ENCODE data around the gene IP6K1.
A peak's percentile ranks its signal among the peaks of the same experiment; 100 is the strongest.
"Not testable (repeated sequence)": the region's sequence is repeated elsewhere in the genome, so short reads cannot be mapped to it uniquely, and the experiment has no call there.

IP6K1 gene

GRCh38 chr3:49705390-49705960 is 80.9 kb downstream of the IP6K1 start:
- no peak for DNase-seq

GRCh38 chr3:49704629-49705028 is 81.7 kb downstream of the IP6K1 start:
- no peak for DNase-seq

- no peak for DNase-seq
Observed at GRCh38 chr3:49703956-49704355, 82.4 kb downstream of the IP6K1 start.

GRCh38 chr3:49703443-49703927 is 82.9 kb downstream of the IP6K1 start:
- DNase-seq = peak; percentile 42

- DNase-seq = no peak
Observed at GRCh38 chr3:49702672-49703071, 83.7 kb downstream of the IP6K1 start.

GRCh38 chr3:49701388-49702077 is 84.8 kb downstream of the IP6K1 start:
- DNase-seq = no peak

- DNase-seq = no peak
Observed at GRCh38 chr3:49700453-49701128, 85.8 kb downstream of the IP6K1 start.

- DNase-seq = no peak
Observed at GRCh38 chr3:49700014-49700413, 86.3 kb downstream of the IP6K1 start.

GRCh38 chr3:49699281-49699979 is 86.9 kb downstream of the IP6K1 start:
- DNase-seq = no peak

- DNase-seq = not testable (repeated sequence)
Observed at GRCh38 chr3:49695350-49696015, 90.9 kb downstream of the IP6K1 start.

GRCh38 chr3:49694409-49695070 is 91.8 kb downstream of the IP6K1 start:
- not testable (repeated sequence) for DNase-seq

- DNase-seq = not testable (repeated sequence)
Observed at GRCh38 chr3:49691481-49691880, 94.9 kb downstream of the IP6K1 start.

GRCh38 chr3:49690856-49691255 is 95.5 kb downstream of the IP6K1 start:
- DNase-seq = not testable (repeated sequence)

GRCh38 chr3:49689908-49690624 is 96.3 kb downstream of the IP6K1 start:
- not testable (repeated sequence) for DNase-seq

GRCh38 chr3:49689046-49689907 is 97.1 kb downstream of the IP6K1 start, which contains the start of the genes MST1 and RNF123:
Gene MST1 (minus strand): TSS chr3:49689474. CDS start chr3:49688691, 783 bp downstream.
Gene RNF123 (plus strand): TSS chr3:49689557. CDS start chr3:49691166, 1,609 bp downstream.
- no peak for DNase-seq

- DNase-seq = not testable (repeated sequence)
Observed at GRCh38 chr3:49688338-49689045, 97.8 kb downstream of the IP6K1 start.

GRCh38 chr3:49687424-49687795 is 98.9 kb downstream of the IP6K1 start:
- DNase-seq = not testable (repeated sequence)

GRCh38 chr3:49686769-49687423 is 99.4 kb downstream of the IP6K1 start:
- DNase-seq = not testable (repeated sequence)

GRCh38 chr3:49686346-49686745 is 100.0 kb downstream of the IP6K1 start:
- DNase-seq = not testable (repeated sequence)

All from NCI-H1105 (cell line).